NCI-H2081 (cell line): ENCODE data around the gene UNC5C.

Source experiments
- DNase-seq, 2 experiments: peaks; one replicate each; lab custom pipeline; 2025; lab: John Stamatoyannopoulos, UW

The UNC5C gene

DNA sequence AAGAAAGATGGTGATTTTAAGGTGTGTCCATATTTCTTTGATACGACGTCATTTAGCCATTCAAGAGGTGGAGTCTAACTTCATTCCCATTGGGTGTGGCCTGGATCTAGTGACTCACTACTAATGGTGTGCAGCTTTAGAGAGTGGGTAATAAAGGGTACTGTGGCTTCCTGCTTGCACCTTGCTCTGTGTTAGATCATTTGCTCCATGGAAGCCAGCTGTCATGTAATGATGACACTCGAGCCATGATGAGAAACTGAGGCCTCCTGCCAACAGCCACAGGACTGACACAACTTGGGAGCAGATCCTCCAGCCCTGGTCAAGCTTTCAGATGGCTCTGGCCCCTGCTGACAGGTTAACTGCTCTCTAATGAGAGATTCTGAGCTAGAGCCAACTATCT lies 82.0 kb downstream of the UNC5C start:
- no peak for DNase-seq

GRCh38 chr4:95465010-95465409 lies 83.8 kb downstream of the UNC5C start:
- DNase-seq: no peak

- DNase-seq: no peak
These were observed 85.9 kb downstream of the UNC5C start for GRCh38 chr4:95462921-95463320.

DNA sequence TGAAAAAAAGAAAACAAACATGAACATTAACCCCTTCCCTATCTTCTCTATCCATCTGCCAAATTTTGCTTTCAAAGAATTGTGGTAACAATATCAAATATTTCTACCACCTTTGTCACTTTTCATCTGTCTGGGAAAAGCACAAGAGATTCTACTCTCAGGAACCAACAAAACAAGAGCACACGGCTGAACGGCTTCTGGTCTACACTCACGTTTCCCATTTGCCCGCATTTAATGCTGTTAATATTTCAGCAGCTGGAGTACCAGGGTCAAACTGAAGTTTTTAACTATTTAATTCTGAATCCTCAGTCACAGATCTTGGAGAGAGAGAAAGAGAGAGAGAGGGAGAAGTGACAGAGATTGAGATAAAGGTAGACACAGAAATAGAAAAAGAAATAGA lies 91.4 kb downstream of the UNC5C start:
- no peak for DNase-seq

DNA sequence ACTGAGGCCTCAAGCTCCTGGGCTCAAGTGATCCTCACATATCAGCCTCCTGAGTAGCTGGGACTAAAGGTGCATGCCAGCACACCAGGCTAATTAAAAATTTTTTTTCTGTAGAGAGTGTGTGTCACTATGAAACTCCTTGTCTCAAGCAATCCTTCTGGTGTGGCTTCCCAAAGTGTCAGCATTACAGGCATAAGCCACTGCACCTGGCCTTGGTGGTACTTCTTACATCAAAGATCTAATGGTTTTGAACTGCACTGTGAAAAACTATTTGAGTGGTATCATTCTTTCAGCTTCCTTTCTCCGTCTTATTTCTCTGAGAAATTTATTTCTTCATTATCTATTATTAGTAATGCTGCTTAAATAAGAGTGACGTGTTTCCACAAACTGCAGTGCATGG lies 98.5 kb downstream of the UNC5C start:
- DNase-seq: no peak

- DNase-seq: no peak
These were observed 102.6 kb downstream of the UNC5C start for GRCh38 chr4:95446173-95446572.

DNA sequence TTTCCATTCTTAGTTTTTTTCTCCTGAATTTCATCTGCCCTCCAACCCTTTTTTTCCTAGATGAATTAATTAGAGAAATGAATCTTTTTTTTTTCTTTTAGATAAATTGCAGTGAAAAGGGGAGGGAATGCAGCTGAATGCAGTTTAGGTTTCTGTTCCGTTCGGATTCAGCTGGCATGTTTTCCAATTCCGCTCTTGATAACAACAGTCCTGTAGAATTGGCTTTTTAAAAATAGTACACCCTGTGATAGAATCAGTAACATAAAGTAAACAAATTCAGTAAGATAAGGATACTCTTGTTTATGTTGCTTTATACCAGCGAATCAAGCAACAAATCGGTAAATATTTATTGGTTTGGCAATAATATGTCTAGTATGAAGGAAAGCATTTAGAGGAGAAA lies 103.5 kb downstream of the UNC5C start:
- no peak for DNase-seq

DNA sequence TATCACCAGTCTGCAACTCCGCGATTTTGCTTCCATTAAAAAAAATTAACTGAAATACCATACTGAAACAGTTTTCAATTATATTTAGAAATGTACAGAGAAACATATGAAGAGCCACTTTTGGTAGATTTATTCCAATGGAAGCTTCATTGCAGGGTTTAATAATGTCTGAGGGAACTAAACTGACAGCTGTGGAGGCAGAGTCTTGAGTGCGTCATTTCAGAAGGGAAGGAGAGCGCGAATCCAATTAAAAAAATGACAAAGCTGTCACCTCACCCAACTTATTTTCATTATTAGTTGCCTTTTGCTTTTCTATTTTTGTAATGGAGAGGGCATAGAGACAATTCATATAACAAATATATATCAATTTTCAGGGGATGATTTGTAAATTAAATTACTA lies 104.0 kb downstream of the UNC5C start:
- DNase-seq: no peak

DNA sequence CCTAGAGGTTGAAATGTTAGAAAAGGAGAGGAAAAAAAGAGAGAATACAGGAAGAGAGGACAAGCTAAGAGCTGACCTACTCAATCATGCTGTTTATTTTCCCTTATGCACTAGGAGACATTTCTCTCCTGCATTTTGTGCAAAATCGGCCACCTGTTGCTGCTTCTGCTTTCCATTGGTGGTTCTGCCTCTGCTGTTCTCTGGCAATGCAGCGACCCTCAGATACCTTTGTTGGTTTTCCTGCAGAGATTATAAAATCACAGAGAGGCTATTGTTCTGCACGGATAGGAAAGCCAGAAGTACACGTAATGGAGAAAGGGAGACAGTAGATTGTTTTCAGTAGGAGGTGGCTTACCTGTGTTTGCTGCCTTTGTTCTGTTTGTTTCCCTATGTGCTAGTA lies 108.9 kb downstream of the UNC5C start:
- no peak for DNase-seq

DNA sequence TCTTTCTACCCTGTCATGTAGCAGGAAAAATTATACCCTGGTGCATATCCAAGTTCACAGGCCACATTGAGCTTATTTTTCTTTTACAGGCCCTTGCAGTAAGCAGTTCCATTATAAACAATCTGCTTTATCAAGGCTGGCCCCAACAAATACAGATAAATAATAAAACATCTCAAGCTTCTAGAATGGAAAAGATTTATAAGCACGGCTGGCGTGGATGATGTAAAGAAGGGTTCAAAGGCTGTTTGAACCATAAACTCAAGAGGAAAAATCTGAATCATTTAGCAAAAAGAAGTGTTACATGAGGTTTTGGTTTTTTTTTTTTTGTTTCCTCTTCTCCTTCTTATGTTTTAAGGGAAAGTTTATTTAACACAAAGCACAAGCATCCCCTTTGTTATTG lies 109.7 kb downstream of the UNC5C start:
- DNase-seq: no peak

DNA sequence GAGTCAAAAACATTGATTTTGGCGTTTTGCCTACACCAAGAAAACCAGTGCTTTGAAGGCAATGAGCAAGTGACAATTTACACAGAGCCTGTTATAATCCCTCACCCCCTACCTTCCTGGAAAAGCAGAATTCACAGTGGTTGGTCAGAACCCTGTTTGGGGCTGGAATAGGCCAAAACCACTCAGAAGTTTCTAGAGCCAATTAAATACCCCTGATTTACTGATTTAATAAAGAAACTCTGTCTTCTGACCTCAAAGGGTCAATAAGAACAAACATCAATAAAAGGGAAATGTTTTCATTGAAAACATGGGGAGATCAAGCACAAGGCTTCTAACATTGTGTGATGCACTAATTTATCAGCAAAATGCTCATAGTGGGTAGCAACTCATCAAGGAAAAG lies 116.3 kb downstream of the UNC5C start:
- DNase-seq: no peak

DNA sequence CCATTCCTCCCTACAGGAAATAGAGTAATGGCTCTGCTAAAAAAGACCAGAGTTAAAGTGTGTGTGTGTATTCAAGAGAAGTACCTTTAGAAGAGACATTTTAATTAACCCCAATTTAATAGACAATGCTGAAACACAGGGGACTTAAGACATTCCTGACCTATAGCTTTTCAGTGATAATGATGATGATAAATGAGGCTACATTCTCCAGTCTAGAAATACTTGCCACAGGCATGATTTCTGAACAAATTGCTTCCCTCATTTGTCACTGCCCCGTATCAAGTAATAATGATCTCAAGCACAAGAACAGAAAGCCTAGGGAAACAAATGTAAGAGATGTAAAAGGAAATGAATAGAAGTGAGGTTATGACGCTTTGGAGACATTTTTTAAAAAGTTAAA lies 117.1 kb downstream of the UNC5C start:
- DNase-seq: no peak

DNA sequence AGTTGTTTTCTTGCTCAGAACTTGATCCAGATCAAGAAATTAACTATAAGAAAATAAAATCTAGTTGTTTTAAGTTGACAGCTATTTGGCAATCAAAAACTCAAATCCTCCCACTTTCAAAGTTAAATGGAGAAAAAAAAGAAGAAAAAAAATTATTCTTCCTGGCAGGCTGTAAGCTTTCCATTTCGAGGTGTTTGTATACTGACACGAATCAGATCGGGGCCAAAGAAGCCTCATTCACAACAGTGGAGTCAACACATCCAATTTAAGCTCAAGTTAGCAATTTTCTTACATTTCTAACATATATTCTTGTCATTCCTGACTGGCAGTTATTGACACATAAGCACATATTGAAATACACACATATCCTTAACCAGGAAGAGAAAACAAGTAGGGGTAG lies 119.4 kb downstream of the UNC5C start:
- DNase-seq: no peak

GRCh38 chr4:95428291-95429070 lies 120.3 kb downstream of the UNC5C start:
- no peak for DNase-seq

DNA sequence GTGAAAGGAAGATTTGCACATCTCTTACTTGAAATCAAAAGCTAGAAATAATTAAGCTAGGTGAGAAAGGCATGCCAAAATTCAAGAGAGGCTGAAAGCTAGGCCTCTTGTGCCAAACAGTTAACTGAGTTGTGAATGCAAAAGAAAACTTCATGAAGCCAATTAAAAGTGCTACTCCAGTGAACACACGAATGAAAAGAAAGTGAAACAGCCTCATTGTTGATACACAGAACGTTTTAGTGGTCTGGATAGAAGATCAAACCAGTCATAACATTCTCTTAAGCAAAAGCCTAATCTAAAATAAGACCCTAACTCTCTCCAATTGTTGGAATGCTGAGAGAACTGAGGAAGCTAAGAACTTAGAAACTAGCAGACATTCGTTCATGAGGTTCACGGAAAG lies 122.3 kb downstream of the UNC5C start:
- DNase-seq: no peak

DNA sequence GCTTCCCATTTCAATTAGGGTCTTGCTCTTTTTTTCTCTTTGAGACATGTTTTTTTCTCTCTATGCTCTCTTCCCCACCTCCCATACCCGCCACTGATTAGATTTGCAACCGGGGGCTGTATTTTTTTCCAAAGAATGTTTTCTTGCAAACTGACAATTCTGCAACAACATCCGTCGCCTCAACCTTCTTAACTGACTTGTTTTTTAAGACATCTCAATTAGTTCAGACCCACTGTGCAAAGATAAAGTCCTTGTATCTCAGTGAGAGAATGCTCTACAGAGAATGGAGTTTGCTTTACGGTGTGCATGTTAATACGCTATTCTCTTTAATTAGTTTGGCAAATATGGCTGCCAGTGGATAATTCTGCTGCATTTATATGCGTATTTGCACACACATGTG lies 126.3 kb downstream of the UNC5C start:
- no peak for DNase-seq

DNA sequence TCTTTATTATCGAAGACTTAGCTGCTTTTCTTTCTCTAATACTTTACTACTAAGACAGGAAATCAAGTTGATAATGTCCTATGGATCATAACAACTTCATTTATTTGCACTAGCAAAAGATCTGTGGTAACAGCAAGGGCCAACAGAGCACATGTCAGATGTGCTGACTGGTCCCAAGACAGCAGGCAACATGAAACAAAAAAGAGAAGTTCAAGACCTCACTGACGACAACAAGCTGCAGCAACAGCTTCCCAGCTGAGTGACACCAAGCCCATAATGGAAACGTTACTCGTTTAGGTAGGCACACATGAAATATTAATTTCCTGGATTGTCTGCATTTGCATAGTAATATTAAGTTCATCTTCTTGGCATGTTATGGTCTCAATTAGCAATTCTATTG lies 126.9 kb downstream of the UNC5C start:
- DNase-seq: no peak

- peak in 1 of 2 experiments; percentile 3 for DNase-seq
These were observed 131.2 kb downstream of the UNC5C start for GRCh38 chr4:95417531-95417930.

GRCh38 chr4:95415346-95415771 lies 133.4 kb downstream of the UNC5C start:
- no peak for DNase-seq

DNA sequence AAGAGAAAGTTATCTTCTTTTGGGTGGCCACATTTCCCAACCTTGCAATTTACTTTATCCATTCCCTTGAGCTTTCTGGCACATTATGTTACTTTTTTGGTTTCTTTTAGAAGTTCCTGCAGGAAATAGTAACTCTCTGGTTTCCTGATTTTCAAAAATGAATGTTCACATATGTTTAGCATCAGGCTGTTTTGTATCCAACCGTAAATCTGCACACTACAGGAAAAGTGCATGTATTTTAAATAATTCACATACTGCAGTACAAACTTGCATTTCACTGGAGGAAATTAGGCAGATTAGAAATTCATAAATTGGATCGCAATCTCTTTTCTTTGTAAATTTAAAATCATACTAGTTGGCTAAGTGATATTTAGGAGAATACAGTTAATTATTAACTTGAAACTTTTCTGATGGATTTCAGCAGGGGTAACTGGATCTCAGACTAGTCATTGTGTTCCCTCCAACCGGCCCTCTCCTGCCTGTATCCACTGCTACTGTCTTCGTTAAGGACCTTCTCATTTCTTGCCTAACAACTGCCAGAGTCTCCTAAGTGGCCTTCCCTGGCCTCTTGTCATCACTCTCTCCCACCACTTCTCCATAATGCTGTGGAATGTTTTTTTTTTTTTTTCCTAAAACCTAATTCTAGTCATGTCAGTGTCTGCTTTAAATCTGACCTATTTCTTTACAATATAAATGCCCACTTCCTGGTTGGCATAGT lies 137.2 kb downstream of the UNC5C start:
- no peak for DNase-seq

DNA sequence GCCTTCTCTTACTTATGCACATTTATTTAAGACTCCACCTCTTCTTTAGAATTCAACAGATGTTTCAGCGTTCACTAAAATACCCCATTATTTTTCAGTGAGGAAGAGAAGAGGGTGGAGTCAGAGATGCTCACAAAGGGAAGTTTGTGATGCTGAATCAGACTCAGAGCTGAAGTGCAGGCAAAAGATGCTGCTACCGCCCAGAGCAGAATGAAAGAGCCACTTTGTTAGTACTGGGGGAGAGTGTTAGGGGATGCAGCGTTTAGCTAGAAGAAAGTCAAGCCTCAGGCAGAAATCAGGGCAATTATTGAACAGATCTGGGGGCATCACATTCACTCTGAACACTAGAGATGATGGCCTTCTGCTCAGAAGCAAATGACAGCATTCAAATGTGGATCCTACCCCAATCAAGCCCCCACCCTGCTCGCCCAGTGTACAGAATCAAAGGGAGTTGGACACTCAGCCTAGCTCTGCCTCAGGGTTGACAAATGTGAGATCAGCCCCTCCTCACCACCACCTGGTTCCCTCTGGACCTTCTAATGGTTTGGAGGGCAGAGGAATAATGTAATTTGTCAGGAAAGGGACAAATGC lies 138.3 kb downstream of the UNC5C start:
- DNase-seq: no peak

- DNase-seq: no peak
These were observed 139.0 kb downstream of the UNC5C start for GRCh38 chr4:95409750-95410149.

DNA sequence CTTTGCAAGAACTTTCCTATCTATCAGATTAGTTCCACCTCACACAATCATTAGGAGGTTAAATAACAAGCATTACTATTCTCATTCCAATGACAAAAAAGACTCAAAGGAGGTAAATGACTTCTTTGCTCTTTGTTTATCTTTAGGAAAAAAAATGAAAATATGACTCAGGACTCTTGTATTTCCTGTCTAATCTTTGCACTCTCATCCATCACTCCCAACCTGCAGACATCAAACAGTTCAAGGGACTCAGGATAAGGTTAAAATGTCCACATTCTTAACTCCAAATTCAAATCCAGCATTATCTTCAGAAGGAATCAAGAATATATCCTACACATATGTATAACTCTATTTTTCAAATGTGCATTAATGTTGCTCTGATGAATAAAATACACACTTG lies 139.6 kb downstream of the UNC5C start:
- no peak for DNase-seq
